ENCODE data around the gene PACRG.

Gene PACRG

GRCh38 chr6:163057260-163057659 is 329.5 kb downstream of the PACRG start:
- no peak for TF ChIP-seq CTCF (IDR thresholded peaks at IDR 0.05; ENCODE audit: control insufficient read depth, insufficient read depth, low read depth, low read length, missing control alignments)
- no peak for DNase-seq (ENCODE audit: low read depth)
- H3K4me3 ChIP-seq (ENCODE audit: control insufficient read depth, low read depth, low read length) = no peak overlapping the region

GRCh38 chr6:163062790-163063189 is 335.0 kb downstream of the PACRG start:
- no peak for TF ChIP-seq CTCF (IDR thresholded peaks at IDR 0.05; ENCODE audit: control insufficient read depth, insufficient read depth, low read depth, low read length, missing control alignments)
- H3K4me3 ChIP-seq (ENCODE audit: control insufficient read depth, low read depth, low read length) = no peak overlapping the region
- DNase-seq (ENCODE audit: low read depth) = no peak

GRCh38 chr6:163063561-163063960 is 335.8 kb downstream of the PACRG start:
- TF ChIP-seq CTCF (IDR thresholded peaks at IDR 0.05; ENCODE audit: control insufficient read depth, insufficient read depth, low read depth, low read length, missing control alignments) = no peak
- no peak overlapping the region for H3K4me3 ChIP-seq (ENCODE audit: control insufficient read depth, low read depth, low read length)
- DNase-seq (ENCODE audit: low read depth) = no peak

GRCh38 chr6:163064397-163064796 is 336.6 kb downstream of the PACRG start:
- no peak for TF ChIP-seq CTCF (IDR thresholded peaks at IDR 0.05; ENCODE audit: control insufficient read depth, insufficient read depth, low read depth, low read length, missing control alignments)
- no peak overlapping the region for H3K4me3 ChIP-seq (ENCODE audit: control insufficient read depth, low read depth, low read length)
- DNase-seq (ENCODE audit: low read depth) = no peak

- no peak overlapping the region for H3K4me3 ChIP-seq (ENCODE audit: control insufficient read depth, low read depth, low read length)
- no peak for TF ChIP-seq CTCF (IDR thresholded peaks at IDR 0.05; ENCODE audit: control insufficient read depth, insufficient read depth, low read depth, low read length, missing control alignments)
- no peak for DNase-seq (ENCODE audit: low read depth)
These were observed 338.4 kb downstream of the PACRG start for GRCh38 chr6:163066200-163066599.

GRCh38 chr6:163077134-163077533 is 349.4 kb downstream of the PACRG start:
- no peak for DNase-seq (ENCODE audit: low read depth)
- TF ChIP-seq CTCF (IDR thresholded peaks at IDR 0.05; ENCODE audit: control insufficient read depth, insufficient read depth, low read depth, low read length, missing control alignments) = no peak
- H3K4me3 ChIP-seq (ENCODE audit: control insufficient read depth, low read depth, low read length) = no peak overlapping the region

- no peak overlapping the region for H3K4me3 ChIP-seq (ENCODE audit: control insufficient read depth, low read depth, low read length)
- TF ChIP-seq CTCF (IDR thresholded peaks at IDR 0.05; ENCODE audit: control insufficient read depth, insufficient read depth, low read depth, low read length, missing control alignments) = no peak
- DNase-seq (ENCODE audit: low read depth) = no peak
These were observed 350.9 kb downstream of the PACRG start for GRCh38 chr6:163078712-163079111.
